NCI-H2171 treated with DMSO at 0.1 percent for 48 hours (cell line): ENCODE results near the gene DIP2B.
"Not testable (repeated sequence)": the region's sequence is repeated elsewhere in the genome, so short reads cannot be mapped to it uniquely, and the experiment has no call there.

Experiments used
- DNase-seq: peaks from one replicate; lab custom pipeline; 2025; lab: John Stamatoyannopoulos, UW

Gene DIP2B

DNA sequence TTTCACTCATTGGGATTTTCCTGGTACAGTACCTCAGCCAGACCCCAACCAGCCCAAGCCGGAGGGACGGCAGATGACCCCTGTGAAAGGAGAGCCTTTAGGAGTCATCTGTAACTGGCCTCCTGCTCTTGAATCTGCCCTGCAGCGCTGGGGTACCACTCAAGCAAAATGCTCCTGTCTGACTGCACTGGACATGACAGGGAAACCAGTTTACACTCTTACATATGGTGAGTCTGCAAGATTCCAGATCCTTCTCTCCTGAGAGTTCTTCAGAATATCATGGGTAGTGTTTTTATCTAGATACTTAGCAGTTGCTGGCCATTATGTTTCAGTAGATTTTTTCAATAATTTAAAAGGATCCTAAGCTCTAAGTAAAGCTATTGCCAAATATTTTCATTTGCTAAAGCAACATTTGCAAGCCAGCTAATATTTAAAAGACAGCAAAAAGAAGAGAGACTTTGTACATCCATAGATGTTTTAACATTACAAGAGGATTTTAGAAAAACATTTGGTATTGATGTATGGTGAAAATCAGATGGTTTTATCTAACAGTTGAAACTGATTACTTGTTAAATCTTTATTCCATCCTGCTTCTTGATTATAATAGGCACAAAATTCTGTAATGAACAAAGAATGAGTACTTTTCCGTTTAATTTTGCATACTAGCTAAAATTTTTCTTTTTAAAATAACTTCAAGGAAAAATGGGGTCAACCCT, 174.0 kb downstream of the DIP2B start:
- DNase-seq = no peak

DNA sequence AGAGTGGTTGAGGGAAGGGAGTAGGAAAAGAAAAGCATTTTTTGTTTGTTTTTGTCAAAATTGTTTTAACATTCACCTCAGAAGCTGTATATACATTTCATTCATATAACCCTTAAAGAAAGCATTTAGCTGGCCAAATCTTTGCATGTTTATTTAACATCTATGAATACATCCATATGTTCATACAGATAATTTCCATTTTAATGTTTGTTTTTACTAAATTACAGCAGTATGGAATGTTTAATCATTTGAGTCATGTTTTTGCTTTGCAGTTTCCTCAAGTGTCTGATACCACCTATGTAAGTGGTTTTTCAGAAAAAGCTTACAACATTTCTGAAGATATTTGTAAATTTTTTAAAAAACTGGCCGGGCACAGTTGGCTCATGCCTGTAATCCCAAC, 174.8 kb downstream of the DIP2B start:
- no peak for DNase-seq

DNA sequence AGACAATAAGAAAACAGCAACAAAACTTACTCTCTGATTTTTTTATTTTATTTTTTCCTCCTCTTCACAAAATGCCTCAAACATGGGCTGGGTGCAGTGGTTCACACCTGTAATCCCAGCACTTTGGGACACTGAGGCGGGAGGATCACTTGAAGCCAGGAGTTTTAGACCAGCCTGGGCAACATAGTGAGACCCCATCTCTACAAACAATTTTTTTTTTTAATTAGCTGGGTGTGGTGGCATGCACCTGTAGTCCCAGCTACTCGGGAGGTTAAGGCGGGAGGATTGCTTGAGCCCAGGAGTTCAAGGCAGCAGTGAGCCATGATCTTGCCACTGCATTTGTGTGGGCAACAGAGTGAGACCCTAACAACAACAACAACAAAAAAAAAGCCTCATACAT, 176.3 kb downstream of the DIP2B start:
- DNase-seq = not testable (repeated sequence)

DNA sequence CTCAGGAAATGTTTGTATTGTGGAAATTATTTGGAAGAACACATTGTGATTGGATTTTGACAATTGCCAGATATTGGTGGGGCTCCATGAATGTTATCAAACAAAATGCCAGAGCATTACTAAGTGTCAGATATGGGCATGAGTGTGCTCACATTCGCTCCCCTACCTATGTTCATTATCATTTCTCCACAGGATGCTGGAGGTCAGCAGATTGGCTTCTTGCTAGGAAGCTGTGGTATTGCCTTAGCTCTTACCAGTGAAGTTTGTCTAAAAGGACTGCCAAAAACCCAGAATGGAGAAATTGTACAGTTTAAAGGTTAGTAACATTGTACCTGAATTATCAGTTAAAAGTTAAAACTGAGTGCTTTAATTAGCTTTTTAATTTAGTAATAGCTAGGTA, 180.9 kb downstream of the DIP2B start:
- no peak for DNase-seq

DNA sequence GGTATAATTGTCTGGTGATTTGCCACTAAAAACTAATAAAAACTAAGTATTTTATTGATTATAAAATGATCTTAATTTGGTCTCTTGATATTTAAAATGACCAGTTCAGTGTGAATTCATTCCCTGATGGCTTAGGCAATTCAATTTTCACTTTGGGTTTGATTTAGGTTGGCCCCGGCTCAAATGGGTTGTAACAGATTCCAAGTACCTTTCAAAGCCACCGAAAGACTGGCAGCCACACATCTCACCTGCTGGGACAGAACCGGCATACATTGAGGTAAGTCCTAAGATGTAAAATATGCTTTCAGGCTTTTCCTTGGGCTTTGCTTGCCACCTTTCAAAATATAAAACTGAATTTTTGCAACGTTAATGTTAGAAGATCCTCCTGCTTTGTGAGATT, 181.6 kb downstream of the DIP2B start:
- no peak for DNase-seq

DNA sequence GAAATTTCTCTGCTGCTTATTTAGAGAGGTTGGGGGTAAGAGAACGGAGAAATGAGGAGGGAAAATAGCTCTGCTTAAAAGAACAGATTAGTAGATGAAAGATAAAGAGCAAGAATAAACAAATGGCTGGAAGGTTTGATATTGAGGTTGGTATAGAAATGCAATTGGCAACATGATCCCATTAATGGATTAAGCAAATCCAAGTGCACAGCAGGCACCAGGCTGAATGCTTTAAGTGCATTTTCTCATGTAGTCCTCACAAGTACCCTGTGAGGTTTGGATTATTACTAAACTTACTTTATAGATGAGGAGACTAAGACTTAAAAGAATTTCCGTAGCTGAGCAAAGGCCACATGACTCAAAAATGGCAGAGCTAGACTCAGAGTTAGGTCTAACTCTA, 182.2 kb downstream of the DIP2B start:
- no peak for DNase-seq

DNA sequence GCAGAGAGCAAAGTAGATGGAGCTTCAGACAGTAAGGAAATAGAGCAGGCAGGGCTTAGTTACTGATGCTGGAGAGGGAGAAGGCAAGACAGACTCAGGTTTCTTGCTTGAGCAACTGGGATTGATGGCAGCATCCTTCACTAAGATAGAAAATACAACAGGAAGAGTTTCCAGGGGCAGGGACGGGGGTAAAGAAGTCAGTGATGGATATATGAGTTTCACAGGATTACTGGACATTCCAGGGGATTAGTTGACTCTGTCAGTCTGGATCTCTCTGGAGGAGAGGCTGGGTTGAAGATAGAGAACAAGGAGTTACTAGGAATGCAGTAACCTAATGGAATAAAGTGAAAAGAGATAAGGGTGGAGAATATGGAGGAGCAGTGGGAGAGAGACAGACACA, 184.7 kb downstream of the DIP2B start:
- no peak for DNase-seq

DNA sequence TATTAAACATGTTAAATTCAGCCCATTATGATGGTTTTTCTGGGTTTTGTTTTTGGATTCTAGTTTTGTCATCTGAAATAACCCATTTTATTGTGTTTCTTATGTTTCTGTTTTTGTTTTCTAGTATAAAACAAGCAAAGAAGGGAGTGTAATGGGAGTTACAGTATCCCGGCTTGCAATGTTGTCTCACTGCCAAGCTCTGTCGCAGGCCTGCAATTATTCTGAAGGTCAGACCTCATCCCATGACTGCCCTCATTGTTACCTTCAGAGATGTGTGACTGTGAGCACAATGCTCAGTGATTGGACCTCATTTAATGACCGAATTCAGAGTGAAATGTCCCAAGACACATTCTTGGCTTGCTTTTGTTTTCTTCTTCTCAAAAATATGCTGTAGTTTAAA, 186.1 kb downstream of the DIP2B start:
- DNase-seq = no peak

DNA sequence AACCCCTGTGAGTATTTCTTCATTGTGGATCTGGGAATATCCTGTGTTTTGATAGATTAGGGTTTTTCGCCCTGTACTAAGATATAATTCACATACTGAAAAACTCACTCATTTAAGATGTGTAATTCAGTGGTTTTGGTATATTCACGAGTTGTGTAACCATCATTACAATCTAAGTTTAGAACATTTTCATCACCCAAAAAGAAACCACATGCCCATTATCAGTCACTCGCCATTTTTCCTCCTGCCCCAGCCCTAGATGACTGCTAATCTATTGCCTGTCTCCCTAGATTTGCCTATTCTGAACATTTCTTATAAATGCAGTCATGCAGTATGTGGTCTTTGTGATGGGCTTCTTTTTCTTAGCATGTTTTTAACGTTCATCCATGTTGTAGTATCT, 191.2 kb downstream of the DIP2B start:
- DNase-seq = no peak

DNA sequence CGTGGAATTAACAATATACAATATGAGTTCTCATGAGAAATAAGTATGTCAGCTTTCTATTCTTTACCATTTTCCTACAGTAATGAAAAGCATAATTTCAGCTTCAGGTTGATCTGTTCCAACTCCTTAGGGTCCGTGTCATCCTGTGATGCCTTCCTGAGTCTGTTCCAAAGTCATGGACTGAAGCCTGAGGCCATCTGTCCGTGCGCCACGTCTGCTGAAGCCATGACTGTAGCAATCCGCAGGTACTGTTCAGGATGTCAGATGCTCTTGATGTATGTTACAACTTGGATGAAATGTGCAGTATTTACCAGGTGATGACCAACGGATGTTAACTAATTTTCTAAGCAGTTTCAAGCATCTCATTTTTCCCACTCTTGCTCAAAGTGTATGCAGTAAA, 192.1 kb downstream of the DIP2B start:
- no peak for DNase-seq

DNA sequence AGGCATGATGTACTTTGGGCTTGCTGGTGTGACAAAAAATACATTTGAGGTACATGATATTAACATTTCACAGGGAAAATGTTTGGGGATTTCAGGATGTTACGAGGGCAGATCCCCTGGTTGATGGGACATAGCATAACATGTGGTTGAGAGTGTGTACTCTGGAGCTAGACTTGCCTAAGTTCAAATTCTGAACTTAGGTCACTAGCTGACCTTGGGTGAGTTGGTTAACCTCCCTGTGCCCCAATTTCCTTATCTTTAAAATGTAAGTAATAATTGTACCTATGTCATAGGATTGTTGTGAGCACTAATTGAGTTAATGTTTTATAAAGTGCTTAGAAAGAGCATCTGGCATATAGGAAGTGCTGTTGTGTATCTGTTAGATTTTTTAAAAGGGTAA, 194.4 kb downstream of the DIP2B start:
- DNase-seq = no peak

DNA sequence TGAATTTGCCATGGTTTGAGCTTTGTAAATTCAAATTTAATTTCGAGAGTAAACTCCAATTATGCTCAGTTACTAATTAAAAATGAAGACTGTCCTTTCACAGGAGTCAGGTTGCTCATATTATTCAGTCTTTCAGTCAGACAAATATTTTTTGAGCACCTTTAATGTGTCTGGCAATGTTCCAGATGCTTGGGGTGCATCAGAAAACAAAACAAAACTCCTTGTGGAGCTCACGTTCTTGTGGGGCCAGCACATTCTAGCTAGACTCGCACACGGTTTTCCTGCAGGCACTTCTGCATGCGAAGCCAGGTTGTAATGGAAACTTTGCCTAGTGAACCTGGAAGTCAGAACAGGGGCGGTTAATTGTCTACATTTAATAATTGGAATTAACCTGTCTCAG, 195.2 kb downstream of the DIP2B start:
- DNase-seq = no peak

DNA sequence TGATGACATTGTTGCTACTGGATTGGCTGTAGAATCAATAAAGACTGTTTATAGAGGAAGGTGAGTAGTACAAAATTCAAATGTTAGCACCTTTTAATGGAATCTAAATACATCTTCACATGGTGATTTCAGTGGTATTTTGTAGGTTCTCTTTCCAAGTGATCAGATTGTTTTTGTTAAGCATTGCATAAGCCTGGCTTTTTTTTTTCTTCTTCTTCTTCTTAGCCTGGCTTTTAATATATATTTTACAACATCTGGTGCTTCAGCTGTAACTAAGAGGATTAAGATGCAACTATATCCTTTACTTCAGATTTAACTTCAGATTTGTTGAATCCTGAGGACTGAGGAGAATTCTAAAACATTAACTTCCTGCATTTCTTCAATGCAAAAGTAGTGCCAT, 201.8 kb downstream of the DIP2B start:
- no peak for DNase-seq

DNA sequence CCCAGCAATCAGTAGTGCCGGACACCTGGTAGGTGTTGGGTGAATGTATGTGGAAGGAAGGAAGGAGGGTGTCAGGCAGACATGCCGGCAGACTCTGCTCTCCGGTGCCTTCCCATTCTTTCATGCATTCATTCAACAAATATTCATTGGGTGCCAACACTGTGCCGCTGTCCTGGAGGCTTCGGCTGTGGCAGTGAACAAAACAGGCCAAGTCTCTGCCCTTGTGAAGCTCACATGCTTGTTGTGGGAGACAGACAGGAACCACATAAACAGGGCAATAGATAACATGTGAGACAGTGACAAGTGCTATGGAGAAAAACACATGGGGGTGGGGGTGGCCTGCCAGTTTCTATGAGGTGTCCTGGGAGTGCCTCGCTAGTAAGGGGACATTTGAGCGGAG, 202.6 kb downstream of the DIP2B start:
- no peak for DNase-seq

DNA sequence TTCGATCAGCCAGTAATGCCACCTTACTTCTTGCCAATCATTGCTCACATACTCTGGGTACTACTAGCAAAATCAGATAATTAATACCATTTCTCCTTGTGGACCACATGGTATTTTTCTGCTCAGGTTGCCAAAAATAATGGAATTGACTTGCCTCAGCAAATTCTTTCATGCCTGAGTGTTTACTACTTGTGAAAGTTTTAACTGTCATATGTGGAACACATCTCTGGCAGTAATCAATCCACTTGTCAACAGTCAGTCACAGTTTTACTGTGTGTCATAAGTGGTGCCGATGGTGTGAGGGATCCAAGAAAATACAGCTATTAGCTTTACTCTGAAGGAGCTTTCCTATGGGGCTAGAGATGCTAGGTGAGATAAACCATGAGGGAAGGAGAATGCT, 203.8 kb downstream of the DIP2B start:
- DNase-seq = no peak

DNA sequence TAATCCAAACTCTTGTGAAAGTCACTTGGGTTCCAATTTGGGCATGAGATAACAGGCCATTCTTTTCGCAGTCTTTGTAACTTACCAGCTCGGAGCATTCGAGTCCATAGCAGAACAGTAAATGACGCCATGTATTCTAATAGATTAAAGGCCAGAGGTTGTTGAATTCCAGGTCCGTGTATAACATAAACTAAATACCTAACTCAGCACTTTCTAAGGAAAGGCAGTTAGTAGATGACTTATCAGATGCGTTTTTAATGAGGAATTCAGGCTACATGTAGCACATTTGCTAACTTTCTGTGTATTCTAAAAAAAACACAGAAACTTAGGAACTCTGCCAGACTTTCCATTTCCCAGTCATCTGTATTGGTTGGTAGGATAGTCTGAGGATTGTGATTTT, 206.3 kb downstream of the DIP2B start:
- DNase-seq = no peak

DNA sequence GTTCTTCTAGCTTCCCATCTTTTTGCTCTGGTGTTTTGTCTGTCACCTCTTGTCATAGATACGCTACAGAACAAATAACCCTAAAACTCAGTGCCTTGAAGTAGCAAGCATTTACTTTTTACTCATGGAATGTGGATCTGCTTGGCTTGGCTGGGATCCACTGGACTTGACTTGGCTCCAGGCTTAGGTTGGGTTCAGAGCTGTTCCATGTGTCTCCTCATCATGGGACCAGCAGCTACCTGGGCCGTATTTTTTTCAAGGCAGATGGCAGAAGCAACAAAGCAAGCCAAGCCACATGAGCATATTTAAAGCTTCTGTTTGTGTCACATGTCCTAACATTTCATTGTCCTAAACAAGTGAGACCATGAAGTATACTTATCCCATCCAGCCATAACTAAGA, 210.4 kb downstream of the DIP2B start:
- DNase-seq = no peak

DNA sequence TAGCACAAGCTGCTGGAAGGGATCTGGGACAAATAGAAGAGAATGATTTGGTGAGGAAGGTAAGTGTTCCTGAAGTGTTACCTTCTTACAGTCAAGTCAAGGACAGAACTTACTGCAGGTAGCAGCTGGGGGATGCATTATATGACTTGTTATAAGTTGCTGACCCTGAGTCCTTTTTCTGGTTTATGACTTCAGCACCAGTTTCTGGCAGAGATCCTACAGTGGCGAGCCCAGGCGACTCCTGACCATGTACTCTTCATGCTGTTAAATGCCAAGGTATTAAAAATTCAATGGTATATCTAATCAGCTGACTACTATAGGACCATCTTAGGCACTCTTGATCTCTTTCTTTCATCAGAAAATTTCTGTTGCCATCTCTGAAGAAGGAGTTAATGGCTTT, 214.0 kb downstream of the DIP2B start:
- no peak for DNase-seq

DNA sequence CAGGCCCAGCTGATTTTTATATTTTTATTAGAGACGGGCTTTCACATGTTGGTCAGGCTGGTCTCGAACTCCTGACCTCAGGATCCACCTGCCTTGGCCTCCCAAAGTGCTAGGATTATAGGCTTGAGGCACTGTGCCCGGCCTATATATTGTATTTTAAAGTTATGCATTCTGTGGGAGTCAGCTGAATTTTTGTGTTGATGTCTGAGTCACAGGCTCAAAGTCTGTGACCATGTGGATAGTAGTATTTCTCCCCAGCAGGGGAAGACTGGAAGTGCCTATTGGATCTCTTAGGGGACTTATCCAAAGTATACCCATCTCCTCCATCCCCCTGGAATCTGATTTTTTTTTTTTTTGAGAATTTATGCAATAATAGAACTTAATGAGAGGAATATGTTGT, 215.3 kb downstream of the DIP2B start:
- no peak for DNase-seq

DNA sequence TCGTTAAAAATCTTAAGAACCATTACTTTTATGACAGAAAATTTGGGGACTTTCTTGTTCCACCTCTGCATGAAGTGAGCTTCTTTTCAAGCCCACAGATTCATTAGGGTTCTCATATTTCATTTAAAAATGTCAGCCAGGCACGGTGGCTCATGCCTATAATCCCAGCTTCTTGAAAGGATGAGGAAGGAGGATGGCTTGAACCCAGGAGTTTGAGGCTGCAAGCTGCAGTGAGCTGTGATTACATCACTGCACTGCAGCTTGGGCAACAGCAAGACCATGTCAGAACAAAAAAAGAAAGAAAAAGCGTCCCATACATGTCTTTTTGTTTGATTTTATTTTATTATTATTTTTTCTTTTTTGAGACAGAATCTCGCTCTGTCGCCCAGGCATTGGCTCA, 215.7 kb downstream of the DIP2B start:
- no peak for DNase-seq

DNA sequence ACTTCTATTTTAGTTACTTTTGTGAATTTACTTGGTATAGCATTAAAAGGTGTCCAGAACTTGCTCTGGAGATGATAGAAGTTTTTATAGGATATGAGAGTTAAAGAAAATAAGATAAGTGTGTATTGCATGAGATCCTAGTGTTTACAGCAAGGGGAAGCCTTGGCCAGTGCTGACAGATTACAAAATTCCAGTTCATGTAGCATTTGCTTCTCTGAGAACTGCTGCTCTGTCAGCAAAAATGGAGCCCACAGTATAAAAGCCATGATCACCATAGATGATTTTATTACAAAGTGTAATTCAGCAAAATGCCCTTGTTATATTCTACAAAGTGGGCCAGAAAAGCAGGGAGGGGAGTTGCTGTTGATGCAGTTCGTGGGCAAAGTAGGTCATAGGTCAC, 219.1 kb downstream of the DIP2B start:
- no peak for DNase-seq

DNA sequence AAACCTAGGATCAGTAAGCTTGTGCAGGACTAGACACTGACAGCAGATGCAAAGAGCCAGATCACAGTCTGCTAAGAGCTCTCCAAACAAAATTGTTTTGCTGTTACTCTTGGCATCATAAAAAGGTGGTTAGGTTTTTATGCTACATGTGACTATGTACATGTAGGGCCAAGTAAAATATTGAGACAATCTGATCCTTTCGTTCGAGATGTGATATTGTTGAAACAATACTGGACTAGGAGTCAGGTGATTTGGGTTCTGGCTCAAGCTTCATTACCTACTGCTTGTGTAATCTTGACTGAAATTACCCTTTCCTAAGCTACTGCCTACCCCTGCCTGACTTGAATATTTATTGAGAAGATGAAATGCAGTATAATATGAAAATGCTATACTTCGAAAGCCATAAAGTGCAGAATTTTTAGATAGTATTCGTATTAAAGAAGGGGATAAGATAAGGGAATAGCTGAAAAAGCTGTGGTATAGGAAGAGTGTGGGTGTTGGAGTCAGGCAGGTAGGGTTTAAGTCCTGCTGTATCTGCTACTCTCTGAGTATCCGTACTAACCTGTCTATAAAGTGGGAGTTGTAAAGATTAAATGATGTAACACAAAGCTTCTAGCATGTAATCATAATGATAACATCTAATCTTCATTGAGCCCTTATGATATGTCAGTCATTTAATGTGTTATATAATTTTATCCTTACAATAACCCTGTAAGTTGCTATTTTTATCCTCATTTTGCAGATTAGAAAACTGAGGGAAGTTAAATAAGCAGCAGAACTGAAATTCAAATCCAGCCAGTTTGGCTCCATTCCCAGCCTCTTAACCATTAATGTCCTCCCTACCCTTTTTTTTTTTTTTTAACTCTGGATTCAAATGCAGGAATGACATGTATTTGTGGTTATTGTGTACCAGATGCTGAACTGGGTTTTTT, 220.5 kb downstream of the DIP2B start:
- no peak for DNase-seq

DNA sequence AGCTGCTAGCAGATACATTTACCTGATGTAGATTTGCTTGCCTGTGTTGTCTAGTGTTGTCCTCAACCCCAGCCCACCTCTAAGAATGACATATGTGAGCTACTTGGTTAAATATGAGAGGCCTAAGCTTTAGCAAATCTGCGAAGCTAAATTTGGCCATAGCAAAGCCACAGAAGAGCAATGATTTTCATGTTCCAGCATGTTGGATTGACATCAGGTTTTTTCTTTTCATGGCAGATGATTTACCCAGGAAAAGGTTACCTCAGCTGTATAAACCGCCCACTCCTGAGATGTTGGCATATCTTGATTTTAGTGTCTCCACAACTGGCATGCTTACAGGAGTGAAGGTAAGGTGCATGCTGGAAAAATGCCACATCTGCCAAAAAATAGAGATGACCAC, 222.7 kb downstream of the DIP2B start:
- DNase-seq = no peak

DNA sequence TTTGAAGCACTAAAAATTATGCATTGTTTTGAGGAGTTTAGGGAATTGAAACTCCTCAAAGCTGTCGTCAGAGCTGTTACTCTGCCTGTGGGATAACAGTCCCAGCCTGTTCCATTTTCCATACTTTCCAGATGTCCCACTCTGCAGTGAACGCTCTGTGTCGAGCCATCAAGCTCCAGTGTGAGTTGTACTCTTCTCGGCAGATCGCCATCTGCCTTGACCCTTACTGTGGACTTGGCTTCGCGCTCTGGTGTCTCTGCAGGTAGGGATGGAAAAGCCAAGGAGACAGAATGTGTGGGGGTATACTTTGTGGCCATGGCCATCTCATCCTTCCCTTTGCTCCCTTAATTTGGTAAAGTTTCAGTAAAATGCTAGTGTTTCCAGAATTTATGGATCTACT, 223.6 kb downstream of the DIP2B start:
- DNase-seq = no peak
